GM12801 (cell line): Measurements from ENCODE around the gene TMEM47.

Source experiments
- CTCF ChIP-seq: IDR thresholded peaks from one replicate; pipeline ENCODE4 v1.5.1; 2011; ENCODE audit warnings: control low read depth; ENCODE audit not compliant: insufficient read length; ENCODE audit errors: extremely low read depth

The TMEM47 gene

DNA sequence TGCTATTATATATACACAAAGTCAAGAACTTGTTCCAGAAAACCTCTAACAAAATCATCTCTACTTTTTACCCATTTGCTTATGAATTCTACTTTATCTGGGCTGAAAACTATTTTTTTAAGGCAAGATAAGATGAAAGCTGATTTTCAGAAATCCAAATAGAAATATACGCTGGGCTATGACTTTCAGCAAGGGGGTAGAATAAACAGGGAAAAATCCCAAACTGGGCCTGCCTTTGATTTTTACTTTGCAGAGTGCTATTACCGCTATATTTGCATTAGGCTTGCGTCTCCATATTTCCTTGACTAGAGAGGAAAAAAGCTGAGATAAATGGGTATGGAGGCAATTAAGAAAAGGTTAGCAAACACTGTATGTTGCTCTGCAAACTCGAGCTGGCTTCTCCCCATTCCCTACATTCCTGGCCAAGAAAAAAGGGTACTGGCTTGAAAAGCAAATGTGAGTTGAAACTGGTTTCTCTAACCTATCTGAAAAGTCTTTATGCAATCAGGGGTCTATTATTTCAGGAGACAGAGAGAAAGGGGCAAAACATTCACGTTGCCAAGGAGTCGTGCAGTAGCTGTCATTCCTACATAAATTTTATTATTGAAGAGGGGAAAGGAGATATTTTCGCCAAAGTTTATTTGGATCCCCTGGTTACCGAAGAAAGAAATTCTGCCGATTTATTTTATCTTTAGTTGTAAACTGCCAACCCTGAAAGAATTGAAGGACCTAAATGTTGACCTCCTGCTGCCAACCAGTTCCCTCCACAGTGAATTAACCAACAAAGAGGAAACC lies 2.2 kb downstream of the TMEM47 start:
- no peak for TF ChIP-seq CTCF

GRCh38 chrX:34653811-34654210 lies 3.3 kb downstream of the TMEM47 start:
- TF ChIP-seq CTCF: no peak

DNA sequence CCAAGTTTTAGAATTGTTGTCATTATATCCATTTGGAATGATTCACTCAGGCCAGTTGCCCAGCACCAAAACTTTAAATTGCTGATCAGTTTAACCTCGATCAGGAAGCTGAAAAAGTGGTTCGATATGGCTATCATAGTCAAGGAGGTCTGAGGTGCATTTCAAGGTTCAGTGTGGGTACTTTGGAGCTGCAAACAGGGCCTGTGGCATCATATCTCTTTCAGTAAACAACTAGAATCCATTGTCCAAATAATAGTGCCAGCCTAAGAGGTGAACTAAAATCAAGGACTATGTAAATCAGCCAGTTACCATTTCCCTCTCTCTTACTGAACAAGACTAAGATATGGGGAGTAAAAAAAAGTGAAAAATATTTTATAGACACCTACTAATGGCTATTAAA lies 14.2 kb downstream of the TMEM47 start:
- no peak for TF ChIP-seq CTCF

GRCh38 chrX:34638116-34638515 lies 19.0 kb downstream of the TMEM47 start:
- TF ChIP-seq CTCF: no peak

DNA sequence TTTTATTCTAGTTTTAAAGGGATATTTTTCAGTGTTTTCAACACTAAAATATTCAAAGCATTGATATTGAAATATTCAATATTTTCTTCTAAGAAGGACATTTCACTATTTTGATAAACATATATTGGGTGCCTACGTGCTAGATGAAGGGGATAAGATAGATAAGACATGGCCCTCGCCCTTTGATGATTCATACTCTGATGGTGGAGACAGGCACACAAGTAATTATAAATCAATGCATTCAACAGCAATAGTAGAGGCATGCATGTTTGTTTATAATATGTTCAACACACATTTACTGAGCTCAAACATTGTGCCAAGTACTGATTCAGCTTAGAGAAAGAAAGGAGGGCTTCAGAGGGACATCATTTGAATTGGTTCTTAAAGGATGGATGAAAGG lies 22.7 kb downstream of the TMEM47 start:
- no peak for TF ChIP-seq CTCF

GRCh38 chrX:34632384-34632783 lies 24.7 kb downstream of the TMEM47 start:
- no peak for TF ChIP-seq CTCF

- TF ChIP-seq CTCF: no peak
Observed at GRCh38 chrX:34631479-34632220, 25.4 kb downstream of the TMEM47 start.
